ENCODE data around the gene CYS1.
A peak's percentile ranks its signal among the peaks of the same experiment; 100 is the strongest.

Gene CYS1

GRCh38 chr2:10048501-10049171 lies 31.6 kb downstream of the CYS1 start:
- no peak for DNase-seq (ENCODE audit: low read depth, low spot score)

- no peak for DNase-seq (ENCODE audit: low read depth, low spot score)
Observed at GRCh38 chr2:10047616-10048500, 32.4 kb downstream of the CYS1 start.

GRCh38 chr2:10046931-10047330 lies 33.3 kb downstream of the CYS1 start:
- DNase-seq (ENCODE audit: low read depth, low spot score) = no peak

- no peak for DNase-seq (ENCODE audit: low read depth, low spot score)
Observed at GRCh38 chr2:10045561-10046355, 34.5 kb downstream of the CYS1 start.

DNA sequence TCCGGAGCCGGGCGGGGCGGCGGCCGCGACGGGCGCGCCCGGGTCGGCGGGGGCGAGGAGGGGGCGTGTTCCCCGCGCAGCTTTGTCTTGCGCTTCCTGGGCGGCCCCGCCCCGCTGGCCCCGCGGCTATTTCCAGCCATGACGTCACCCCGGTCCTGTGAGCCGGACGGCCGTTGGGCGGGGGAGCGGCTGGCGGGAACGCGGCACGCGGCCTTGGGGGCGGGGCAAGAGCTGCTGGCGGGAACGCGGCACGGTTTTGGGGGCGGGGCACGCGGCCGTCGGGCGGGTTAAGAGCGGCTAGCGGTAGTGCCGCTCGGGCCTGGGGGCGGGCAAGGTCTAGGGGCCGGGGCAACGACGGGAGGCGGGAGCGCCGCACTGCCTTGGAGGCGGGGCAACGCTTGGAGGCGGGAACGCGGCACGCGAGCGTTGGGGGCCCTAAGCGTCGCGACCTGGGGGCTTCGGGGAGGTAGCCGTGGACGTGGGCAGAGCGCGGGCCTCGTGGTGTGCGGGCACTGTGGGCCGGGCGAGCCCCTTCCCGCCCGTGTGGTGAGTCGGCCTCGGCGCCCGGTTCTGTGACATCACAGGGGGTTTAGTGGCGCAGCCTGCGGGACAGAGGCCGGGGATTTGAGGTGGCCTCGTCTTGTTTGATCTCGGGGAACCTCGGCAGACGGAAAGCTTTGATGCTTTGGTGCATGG lies 36.2 kb downstream of the CYS1 start:
- peak; percentile 67 for DNase-seq (ENCODE audit: low read depth, low spot score)

DNA sequence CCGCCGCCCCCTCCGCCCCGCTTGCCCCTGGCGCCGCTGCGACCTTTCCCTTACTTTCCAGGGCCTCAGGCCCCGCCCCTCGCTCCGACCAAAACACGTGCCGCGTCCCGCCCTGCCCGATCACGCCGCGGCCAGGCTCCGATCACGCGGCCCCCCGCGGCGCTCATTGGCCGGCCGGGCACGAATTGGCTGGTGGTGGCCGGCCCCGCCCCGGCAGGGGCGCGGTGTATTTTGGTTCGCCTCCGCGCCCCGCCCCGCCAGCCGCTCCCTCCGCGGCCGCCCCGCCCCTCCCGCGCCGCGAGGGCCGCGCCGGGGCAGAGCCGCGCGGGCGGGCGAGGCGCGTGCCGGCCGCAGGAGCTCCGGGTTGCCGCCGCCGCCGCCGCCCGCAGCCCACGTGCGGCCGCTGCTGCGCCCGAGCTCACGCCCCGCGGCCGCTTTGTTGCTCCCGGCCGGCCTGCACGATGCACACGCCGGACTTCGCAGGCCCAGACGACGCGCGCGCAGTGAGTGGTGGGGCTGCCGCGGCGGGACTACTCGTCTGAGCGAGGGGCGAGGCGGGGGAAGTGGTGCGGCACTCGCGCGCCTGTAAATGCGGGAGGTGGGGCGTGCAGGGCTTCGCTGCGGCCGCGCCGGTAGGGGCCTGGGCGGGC lies 36.8 kb downstream of the CYS1 start, which contains the start of gene KLF11:
KLF11 (plus strand) TSS at position 295 of the 650 bp plus-strand sequence; CDS start at position 462, 167 bp downstream.
- peak; percentile 62 for DNase-seq (ENCODE audit: low read depth, low spot score)

GRCh38 chr2:10042301-10043161 lies 37.7 kb downstream of the CYS1 start:
- no peak for DNase-seq (ENCODE audit: low read depth, low spot score)

GRCh38 chr2:10041711-10042110 lies 38.5 kb downstream of the CYS1 start:
- no peak for DNase-seq (ENCODE audit: low read depth, low spot score)

- DNase-seq (ENCODE audit: low read depth, low spot score) = no peak
Observed at GRCh38 chr2:10039658-10040410, 40.4 kb downstream of the CYS1 start.

DNA sequence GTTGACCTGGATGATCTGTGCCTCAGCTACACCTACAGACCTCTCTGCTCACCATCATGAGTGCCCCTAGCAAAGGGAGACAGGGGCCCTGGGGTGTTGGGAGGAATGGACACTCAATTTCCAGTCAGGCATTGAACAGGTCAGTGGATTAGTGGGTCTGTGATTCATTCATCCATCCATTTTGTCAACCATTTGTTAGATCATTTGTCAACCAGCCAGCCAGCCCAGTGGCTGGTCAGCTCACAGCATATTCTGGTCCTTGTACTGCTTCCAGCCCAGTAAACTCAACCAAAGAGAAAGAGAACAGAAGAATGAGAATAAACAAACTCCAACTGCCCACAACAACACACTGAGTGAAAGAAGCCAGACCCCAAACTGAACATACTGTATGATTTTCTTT lies 41.5 kb downstream of the CYS1 start:
- no peak for DNase-seq (ENCODE audit: low read depth, low spot score)

DNA sequence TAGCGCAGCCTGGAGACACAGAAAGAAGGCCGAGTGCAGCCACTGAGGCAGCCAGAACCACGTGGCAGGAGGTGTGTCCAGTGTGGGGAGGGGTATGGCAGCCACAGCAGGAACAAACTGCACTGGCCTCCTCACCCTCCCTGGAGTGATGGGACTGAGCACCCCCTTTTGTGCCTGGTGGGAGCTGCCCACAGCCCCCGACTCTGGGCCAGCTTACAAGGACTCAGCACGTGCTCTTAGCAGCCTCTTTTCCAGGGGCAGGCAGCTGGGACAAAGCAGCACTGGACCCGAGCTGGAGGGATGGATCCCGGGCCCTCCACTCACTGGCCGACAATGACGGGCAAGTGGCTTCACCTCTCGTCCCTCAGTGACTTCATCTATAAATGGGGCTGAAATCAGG lies 42.1 kb downstream of the CYS1 start:
- no peak for DNase-seq (ENCODE audit: low read depth, low spot score)

GRCh38 chr2:10036095-10036884 lies 43.9 kb downstream of the CYS1 start:
- DNase-seq (ENCODE audit: low read depth, low spot score) = no peak

DNA sequence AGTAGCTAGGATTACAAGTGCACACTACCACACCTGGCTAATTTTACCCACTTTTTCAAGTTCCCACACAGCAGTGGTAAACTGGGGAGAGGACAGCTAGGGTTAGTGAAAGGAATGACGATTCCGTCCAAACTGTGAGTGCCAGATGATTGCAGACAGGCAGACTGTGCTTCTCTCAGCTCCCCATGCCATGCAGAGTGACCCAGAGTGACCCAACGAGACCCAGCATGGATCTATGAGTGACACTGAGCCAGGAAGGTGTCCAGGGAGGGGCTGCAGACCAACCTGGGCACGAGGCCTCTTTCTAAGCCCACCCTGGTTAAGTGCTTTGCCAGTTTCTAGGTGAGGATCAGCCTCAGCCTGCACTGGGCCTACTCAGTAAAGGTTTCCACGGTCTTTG lies 44.6 kb downstream of the CYS1 start:
- DNase-seq (ENCODE audit: low read depth, low spot score) = no peak

- no peak for DNase-seq (ENCODE audit: low read depth, low spot score)
Observed at GRCh38 chr2:10035053-10035422, 45.2 kb downstream of the CYS1 start.

- no peak for DNase-seq (ENCODE audit: low read depth, low spot score)
Observed at GRCh38 chr2:10034333-10035052, 45.7 kb downstream of the CYS1 start.

DNA sequence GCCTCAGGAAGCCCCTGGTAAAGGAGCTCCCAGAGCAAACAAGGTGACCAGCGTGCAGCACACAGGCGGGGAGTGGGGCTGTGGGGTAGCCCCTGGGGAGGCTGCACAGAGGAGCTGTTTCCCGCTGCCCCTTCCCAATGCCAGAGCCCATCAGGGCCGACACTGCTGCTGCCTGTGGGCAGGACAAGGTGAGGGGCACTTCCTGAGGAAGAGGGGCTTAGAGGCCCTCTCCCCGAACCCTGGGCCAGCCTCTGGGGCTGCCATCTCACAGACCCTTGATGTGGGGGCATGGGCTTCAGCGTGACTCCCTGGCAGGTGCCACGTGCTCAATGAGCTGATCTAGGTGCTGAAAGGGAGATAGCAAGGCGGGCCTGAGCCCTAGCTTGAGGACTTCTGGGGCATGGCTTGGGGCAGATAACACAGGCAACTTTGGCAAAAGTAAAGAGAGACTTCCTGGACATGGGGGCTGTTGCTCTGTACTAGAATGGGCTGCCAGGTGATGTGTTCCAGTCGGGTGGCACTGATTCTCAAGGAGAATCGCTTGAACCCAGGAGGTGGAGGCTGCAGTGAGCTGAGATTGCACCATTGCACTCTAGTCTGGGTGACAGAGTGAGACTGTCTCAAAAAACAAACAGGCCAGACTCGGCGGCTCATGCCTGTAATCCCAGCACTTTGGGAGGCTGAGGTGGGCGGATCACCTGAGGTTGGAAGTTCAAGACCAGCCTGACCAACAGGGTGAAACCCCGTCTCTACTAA lies 46.8 kb downstream of the CYS1 start:
- DNase-seq (ENCODE audit: low read depth, low spot score) = no peak

DNA sequence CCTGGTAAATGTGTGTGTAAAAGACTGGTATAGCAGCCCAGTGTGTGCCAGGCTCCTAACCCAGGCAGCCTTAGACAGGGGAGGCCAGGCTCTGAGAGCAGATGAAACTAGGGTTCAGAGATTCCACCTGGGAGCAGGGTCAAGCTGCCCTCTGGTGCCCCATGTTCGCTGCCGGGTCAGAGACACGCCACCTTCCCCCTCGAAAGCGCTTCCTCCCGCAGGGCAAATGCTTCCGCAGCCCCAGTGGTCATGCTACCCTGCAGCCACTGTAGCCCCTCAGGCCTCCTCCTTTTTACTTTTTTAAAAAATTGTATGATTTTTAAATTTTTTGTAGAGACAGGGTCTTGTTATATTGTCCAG lies 47.5 kb downstream of the CYS1 start:
- no peak for DNase-seq (ENCODE audit: low read depth, low spot score)
